ENCODE data around the gene UNC13A. TPM values are rescaled to one million over a fixed set of nuclear protein-coding genes. Genes with fewer than 3 reads are reported as not detected.

Gene UNC13A
- total RNA-seq, 4 donors from 2014 or later, result 0.38 to 0.83 (median 0.62) TPM

- Histone ChIP-seq H3K36me3 (peaks cover 0 to 78% (median 0%) of the 10 kb centered on the region in 3 donors), H3K9me3 (no peaks in the 10 kb centered on the region), H3K27me3 (no peaks in the 10 kb centered on the region), H3K27ac (no peak overlapping the region), H3K4me3 (no peak overlapping the region), H3K4me1 (no peaks in the 10 kb centered on the region)
- TF ChIP-seq CTCF (IDR thresholded peaks at IDR 0.05) (no peak), POLR2A (IDR thresholded peaks at IDR 0.05) (no peak)
- DNase-seq, result no peak
These were observed 120.2 kb downstream of the UNC13A start for GRCh38 chr19:17567940-17568339.

DNA sequence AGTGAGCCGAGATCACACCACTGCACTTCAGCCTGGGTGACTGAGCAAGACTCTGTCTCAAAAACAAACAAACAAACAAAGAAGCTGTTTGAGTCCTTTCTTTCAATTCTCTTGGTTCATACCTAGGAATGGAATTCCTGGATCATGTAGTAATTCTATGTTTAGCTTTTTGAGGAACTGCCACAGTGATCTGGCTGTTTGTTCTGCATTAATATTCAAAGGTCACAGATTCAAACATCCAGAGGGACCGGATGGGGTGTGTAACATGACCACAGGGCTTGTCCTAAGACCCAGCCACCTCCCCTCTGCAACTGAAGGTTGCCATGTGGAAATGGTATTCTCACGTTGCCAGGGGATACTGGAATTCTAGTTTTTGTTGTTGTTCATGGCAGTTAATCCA lies 122.5 kb downstream of the UNC13A start:
- DNase-seq, result no peak
- Histone ChIP-seq H3K36me3 (peaks cover 0 to 77% (median 0%) of the 10 kb centered on the region in 3 donors), H3K27me3 (no peaks in the 10 kb centered on the region), H3K4me3 (no peak overlapping the region), H3K4me1 (no peaks in the 10 kb centered on the region), H3K27ac (no peak overlapping the region), H3K9me3 (no peaks in the 10 kb centered on the region)
- TF ChIP-seq CTCF (IDR thresholded peaks at IDR 0.05) (no peak), POLR2A (IDR thresholded peaks at IDR 0.05) (no peak)

- Histone ChIP-seq H3K4me3 (no peak overlapping the region), H3K27ac (no peak overlapping the region), H3K36me3 (peaks cover 0 to 76% (median 0%) of the 10 kb centered on the region in 3 donors), H3K9me3 (no peaks in the 10 kb centered on the region), H3K27me3 (no peaks in the 10 kb centered on the region), H3K4me1 (peaks cover 0 to under 1% (median 0%) of the 10 kb centered on the region in 4 donors)
- no peak for DNase-seq
- TF ChIP-seq POLR2A (IDR thresholded peaks at IDR 0.05) (no peak), CTCF (IDR thresholded peaks at IDR 0.05) (no peak)
These were observed 123.4 kb downstream of the UNC13A start for GRCh38 chr19:17564781-17565180.

DNA sequence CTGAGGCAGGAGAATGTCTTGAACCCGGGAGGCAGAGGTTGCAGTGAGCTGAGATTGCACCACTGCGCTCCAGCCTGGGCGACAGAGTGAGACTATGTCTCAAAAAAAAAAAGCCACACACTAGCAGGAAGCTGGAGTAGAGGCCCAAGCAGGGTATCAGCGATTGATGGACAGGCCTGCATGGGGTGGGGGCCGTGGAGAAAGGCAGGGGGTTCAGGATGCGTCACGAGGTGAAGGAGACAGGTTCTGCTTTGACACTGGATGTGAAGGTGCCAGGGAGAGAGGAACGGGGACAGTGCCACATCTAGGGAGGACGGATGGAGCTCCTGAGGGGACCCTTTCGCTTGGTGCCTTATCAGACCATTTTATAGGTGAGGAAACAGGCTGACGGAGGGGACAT lies 125.6 kb downstream of the UNC13A start:
- H3K27me3 ChIP-seq, result no peaks in the 10 kb centered on the region
- peak overlapping the region in 1 of 4 donors; percentile 4 for H3K27ac ChIP-seq
- no peaks in the 10 kb centered on the region for H3K9me3 ChIP-seq
- H3K4me1 ChIP-seq, result peaks cover 0 to 4% (median 0%) of the 10 kb centered on the region in 4 donors
- no peak overlapping the region for H3K4me3 ChIP-seq
- TF ChIP-seq POLR2A (IDR thresholded peaks at IDR 0.05) (no peak), CTCF (IDR thresholded peaks at IDR 0.05) (no peak)
- peaks cover 0 to 79% (median 0%) of the 10 kb centered on the region in 3 donors for H3K36me3 ChIP-seq
- no peak for DNase-seq

GRCh38 chr19:17562097-17562496 lies 126.1 kb downstream of the UNC13A start:
- Histone ChIP-seq H3K4me1 (peaks cover 0 to 5% (median 0%) of the 10 kb centered on the region in 4 donors), H3K36me3 (peaks cover 0 to 75% (median 0%) of the 10 kb centered on the region in 3 donors), H3K4me3 (no peak overlapping the region), H3K27ac (peak overlapping the region in 1 of 4 donors; percentile 4), H3K27me3 (no peaks in the 10 kb centered on the region), H3K9me3 (no peaks in the 10 kb centered on the region)
- DNase-seq, result no peak
- TF ChIP-seq CTCF (IDR thresholded peaks at IDR 0.05), result no peak
- TF ChIP-seq POLR2A (IDR thresholded peaks at IDR 0.05), result no peak

- H3K9me3 ChIP-seq, result no peaks in the 10 kb centered on the region
- H3K4me3 ChIP-seq, result no peak overlapping the region
- H3K4me1 ChIP-seq, result peaks cover 0 to 15% (median 0%) of the 10 kb centered on the region in 4 donors
- DNase-seq, result no peak
- H3K36me3 ChIP-seq, result peaks cover 0 to 60% (median 0%) of the 10 kb centered on the region in 3 donors
- no peaks in the 10 kb centered on the region for H3K27me3 ChIP-seq
- TF ChIP-seq POLR2A (IDR thresholded peaks at IDR 0.05), result no peak
- TF ChIP-seq CTCF (IDR thresholded peaks at IDR 0.05), result no peak
- peak overlapping the region in 2 of 4 donors; percentile 21 to 22 for H3K27ac ChIP-seq
These were observed 128.0 kb downstream of the UNC13A start for GRCh38 chr19:17560205-17560595.
